Pancreas (tissue), 10 donors: ENCODE results near the gene ADAMTS2. TPM values are rescaled to one million over a fixed set of nuclear protein-coding genes. Genes with fewer than 3 reads are reported as not detected.

Experiments
- ATAC-seq, 4 donors: fragments of 200-7000 bp; cut with Tn5 transposase; one replicate each; pipeline versions ENCODE4 v1.8.0 to v1.9.1; 2020; ENCODE audit warnings: mild to moderate bottlenecking in 4 of 4, moderate library complexity in 4 of 4
- DNase-seq, 6 donors: peaks; one replicate each; pipeline ENCODE4 v3.0.0-alpha.2; 2020
- FAIRE-seq: peaks from 2 replicates; lab custom pipeline; 2012; peaks lifted over from hg19 to GRCh38; lab: Jason Lieb, UNC
- H3K27ac ChIP-seq, 4 donors: fragments of 200-600 bp; sonication (generic); 1 replicate in 3 of 4; 2 replicates in 1 of 4; pipeline versions ENCODE4 v1.5.0 to v1.8.0; 2020
- H3K27me3 ChIP-seq, 4 donors: fragments of 200-600 bp; one replicate each; pipeline ENCODE4 v1.8.0; 2021
- H3K36me3 ChIP-seq, 3 donors: fragments of 200-600 bp; sonication (generic) in 1 of 3; one replicate each; pipeline versions ENCODE4 v1.5.0 to v1.8.0; 2020 to 2021
- H3K4me1 ChIP-seq, 3 donors: fragments of 200-600 bp; one replicate each; pipeline ENCODE4 v1.8.0; 2021
- H3K4me3 ChIP-seq, 4 donors: fragments of 200-600 bp; sonication (generic) in 2 of 4; one replicate each; pipeline versions ENCODE4 v1.5.0 to v1.8.0; 2020 to 2021
- H3K9me3 ChIP-seq, 4 donors: fragments of 200-600 bp; one replicate each; pipeline ENCODE4 v1.8.0; 2021
- WGBS, 2 donors: extraction: QIAGEN DNeasy Blood & Tissue Kit; methylation state at CpG; one replicate each; pipeline ENCODE4 v1.1.7; 2013; 5-methylcytosine and 5-hydroxymethylcytosine counted together
- intact Hi-C, 3 donors: fragments of 100-400 bp; cut with DNase I; formaldehyde crosslinking; loops; one replicate each; pipeline versions ENCODE4 v1.11.1 to v1.14.2; 2022
- polyA plus RNA-seq, 2 donors: library from polyadenylated mRNA; stranded (reverse); fragments of 200-250 nt; gene quantifications; one replicate each; pipeline ENCODE4 v1.2.3, GENCODE V29; 2013
- total RNA-seq, 6 donors: library from RNA; stranded (reverse); fragmentation: NEBNext Ultra II Directional in 4 of 6; extraction: Animal tissue kit (Norgen Biotek cat#: 25700) in 4 of 6; gene quantifications; one replicate each; pipeline versions ENCODE4 v1.2.1 to v1.2.4, GENCODE V29; 2021 to 2023
- TF ChIP-seq, protein P1 (sequence below), 4 donors: fragments of 200-600 bp; sonication (generic) in 3 of 4; IDR thresholded peaks; one replicate each; pipeline versions ENCODE4 v1.5.0 to v1.8.0; 2021; ENCODE audit warnings: antibody characterized with exemption in 4 of 4
- donor health status: healthy with polysubstance abuse.
- donor health status: DM: no; HTN: no; CAD: no; lungs with moderate emphysema.
- donor health status: DM: no; HTN: no; CAD: no.
- donor health status: control.
- donor health status: control.
- donor health status: Bipolar disorder and iron deficiency.
- donor health status: DM: yes; HTN: yes; CAD: no.
- donor health status: DM: no; HTN: no; CAD: no.
- donor health status: DM: no; HTN: no; CAD: no.
- donor health status: DM: yes; HTN: yes; CAD: no.

Gene ADAMTS2
- total and polyA plus RNA-seq, 8 donors: 1.3 to 18.5 (median 5.8) TPM

DNA sequence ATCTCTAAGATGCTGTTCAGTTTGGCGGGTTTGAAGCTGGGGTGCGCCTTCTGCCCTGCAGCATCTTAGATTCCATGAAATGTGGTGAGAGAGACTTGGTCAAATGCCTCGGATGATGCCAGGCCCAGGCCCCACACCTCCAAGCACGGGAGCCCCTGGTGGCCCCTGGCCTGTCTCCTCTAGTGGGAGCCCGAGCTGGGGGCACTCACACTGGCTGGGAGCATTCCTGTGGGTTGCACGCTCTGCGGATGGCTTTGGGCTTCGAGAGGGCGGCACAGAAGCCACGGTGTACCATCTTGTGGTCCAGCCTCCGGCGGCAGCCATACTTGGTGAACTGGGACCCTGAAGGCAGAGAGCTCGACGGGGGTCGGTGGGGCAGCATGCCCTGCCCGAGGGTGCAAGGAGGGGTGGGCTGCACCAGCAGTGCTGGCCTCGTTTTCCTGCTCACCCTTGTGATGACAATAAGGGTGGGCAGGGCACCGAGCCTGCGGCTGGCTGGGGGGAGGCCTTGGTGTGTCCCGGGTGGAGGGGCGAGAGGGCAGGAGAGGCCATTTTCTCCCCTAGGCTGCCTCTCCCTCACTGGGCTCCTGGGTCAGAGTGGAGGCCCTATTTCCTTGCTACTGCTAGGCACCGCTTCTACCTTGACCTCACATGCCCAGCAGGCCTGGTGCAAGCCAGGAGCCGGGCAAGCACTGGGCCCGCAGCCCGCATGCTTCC is 219.3 kb downstream of the ADAMTS2 start:
- TF ChIP-seq, protein P1, sequence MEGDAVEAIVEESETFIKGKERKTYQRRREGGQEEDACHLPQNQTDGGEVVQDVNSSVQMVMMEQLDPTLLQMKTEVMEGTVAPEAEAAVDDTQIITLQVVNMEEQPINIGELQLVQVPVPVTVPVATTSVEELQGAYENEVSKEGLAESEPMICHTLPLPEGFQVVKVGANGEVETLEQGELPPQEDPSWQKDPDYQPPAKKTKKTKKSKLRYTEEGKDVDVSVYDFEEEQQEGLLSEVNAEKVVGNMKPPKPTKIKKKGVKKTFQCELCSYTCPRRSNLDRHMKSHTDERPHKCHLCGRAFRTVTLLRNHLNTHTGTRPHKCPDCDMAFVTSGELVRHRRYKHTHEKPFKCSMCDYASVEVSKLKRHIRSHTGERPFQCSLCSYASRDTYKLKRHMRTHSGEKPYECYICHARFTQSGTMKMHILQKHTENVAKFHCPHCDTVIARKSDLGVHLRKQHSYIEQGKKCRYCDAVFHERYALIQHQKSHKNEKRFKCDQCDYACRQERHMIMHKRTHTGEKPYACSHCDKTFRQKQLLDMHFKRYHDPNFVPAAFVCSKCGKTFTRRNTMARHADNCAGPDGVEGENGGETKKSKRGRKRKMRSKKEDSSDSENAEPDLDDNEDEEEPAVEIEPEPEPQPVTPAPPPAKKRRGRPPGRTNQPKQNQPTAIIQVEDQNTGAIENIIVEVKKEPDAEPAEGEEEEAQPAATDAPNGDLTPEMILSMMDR (IDR thresholded peaks at IDR 0.05): no peak
- no peaks in the 10 kb centered on the region for H3K4me1 ChIP-seq
- no peaks in the 10 kb centered on the region for H3K9me3 ChIP-seq
- FAIRE-seq (no peak), DNase-seq (peak in 1 of 6 donors; percentile 39), ATAC-seq (no peak)
- no peak overlapping the region for H3K27ac ChIP-seq
- H3K36me3 ChIP-seq: no peaks in the 10 kb centered on the region
- intact Hi-C loops: no loop called here
- no peaks in the 10 kb centered on the region for H3K27me3 ChIP-seq
- no peak overlapping the region for H3K4me3 ChIP-seq
- WGBS, 2 donors: 80 to 89% methylated on average over 25 of the region's 25 CpGs

DNA sequence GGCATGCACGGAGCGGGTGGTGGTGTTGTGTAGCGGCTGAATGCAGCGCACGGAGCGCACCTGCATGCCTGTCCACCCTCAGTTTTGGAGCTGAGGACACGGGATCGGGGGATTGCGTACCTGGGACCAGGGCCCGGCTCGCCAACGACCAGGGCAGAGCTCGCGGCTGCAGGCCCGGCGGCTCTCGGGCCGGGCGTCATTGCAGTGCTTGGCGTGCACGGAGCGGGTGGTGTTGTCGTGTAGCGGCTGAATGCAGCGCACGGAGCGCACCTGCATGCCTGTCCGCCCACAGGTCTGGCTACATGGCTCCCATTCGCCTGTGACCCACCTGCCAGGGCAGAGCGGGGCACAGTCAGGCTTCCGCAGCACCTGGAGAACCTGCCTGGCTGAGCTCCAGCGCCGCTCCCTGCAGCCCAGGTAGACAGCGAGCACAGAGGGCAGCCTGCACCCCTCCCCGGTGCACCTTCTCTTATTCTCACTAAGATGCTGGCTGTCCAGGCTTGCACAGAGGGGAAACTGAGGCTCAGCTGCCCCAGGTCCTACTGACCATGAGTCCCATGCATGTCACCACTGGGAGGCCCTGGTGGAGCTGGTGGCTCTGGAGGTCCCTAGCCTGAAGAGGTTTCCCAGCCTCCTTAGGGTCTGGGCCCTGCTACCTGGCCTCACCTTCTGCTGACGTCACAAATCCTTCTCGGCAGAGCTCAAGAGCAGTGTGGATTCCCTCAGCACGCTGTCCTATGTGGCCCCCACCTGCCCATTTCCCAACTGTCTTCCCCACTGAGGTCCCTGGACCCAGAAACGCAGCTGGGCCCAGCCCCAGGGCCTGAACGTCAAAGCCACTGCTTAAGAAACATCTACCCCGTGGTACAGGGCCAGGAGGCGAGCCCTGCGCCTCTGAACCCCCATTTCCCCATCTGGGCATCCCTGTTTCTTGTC is 220.1 kb downstream of the ADAMTS2 start:
- intact Hi-C loops: no loop called here
- 84 to 89% methylated on average over 43 of the region's 43 CpGs for WGBS, 2 donors
- Histone ChIP-seq H3K27ac (no peak overlapping the region), H3K36me3 (no peaks in the 10 kb centered on the region), H3K4me1 (no peaks in the 10 kb centered on the region), H3K4me3 (no peak overlapping the region), H3K9me3 (no peaks in the 10 kb centered on the region), H3K27me3 (no peaks in the 10 kb centered on the region)
- DNase-seq (peak in 1 of 6 donors; percentile 30), ATAC-seq (no peak), FAIRE-seq (no peak)
- TF ChIP-seq, protein P1 (IDR thresholded peaks at IDR 0.05): no peak

DNA sequence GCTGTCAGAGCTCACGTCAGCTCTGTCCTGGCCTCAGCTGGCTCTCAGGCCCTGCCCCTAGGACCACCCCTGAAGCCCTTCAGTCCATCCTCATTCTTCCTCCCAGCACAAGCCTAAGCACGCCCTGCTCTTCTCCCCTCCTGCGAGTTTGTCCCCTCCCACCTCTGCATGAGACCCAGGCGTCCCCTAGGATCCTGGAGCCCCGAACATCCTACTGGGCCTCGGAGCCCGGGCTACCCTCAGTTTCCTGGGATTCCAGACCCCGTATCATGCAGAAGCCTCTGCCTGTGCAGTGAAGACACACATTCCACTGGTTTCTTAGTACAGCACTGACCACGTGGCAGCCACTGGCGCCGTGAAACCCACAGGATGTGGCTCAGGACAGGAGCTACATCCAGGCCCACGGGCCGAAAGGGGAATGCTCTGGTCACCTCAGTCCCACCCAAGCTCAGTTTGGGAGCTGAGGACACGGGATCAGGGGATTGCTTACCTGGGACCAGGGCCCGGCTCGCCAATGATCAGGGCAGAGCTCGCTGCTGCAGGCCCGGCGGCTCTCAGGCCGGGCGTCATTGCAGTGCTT is 220.9 kb downstream of the ADAMTS2 start:
- no peak for ATAC-seq
- no peak for FAIRE-seq
- Histone ChIP-seq H3K4me1 (no peaks in the 10 kb centered on the region), H3K9me3 (no peaks in the 10 kb centered on the region), H3K4me3 (no peak overlapping the region), H3K36me3 (no peaks in the 10 kb centered on the region), H3K27ac (no peak overlapping the region), H3K27me3 (no peaks in the 10 kb centered on the region)
- 79 to 87% methylated on average over 21 of the region's 21 CpGs for WGBS, 2 donors
- intact Hi-C loops: no loop called here
- TF ChIP-seq, protein P1 (IDR thresholded peaks at IDR 0.05): no peak
- peak in 2 of 6 donors; percentile 26 to 38 for DNase-seq

DNA sequence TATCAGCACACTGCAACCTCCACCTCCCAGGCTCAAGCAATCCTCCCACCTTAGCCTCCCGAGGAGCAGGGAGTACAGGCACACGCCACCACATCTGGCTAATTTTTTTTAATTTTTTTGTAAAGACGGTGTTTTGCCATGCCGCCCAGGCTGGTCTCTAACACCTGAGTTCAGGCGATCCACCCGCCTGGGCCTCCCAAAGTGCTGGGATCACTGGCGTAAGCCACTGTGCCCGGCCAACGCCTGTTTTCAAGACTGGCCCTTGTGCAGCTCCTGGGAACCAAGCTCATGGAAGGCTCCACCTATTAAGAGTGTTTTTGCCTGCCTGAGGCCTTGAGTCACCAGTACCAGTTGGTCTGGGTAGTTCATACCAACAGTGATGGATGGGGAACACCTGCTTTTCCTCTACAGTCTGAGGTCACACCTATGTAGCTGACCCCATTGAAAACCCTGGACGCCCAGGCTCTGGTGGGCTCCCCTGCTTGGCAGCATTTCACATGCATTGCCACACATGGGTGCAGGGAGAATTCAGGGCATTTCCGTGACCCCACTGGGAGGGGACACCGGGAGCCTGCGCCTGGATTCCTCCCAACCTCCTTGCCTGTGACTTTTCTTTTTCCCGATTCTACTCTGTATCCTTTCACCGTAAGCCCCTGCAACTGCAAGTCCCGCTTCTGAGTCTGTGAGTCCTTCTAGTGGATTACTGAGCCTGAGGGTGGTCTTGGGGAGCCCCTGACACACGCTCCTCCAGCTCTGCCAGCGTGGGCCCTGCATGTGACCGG is 221.6 kb downstream of the ADAMTS2 start:
- no peak for ATAC-seq
- intact Hi-C loops: no loop called here
- DNase-seq: peak in 1 of 6 donors; percentile 21
- no peaks in the 10 kb centered on the region for H3K9me3 ChIP-seq
- H3K27ac ChIP-seq: no peak overlapping the region
- no peaks in the 10 kb centered on the region for H3K4me1 ChIP-seq
- TF ChIP-seq, protein P1 (IDR thresholded peaks at IDR 0.05): no peak
- WGBS, 2 donors: 83 to 91% methylated on average over 19 of the region's 19 CpGs
- no peak for FAIRE-seq
- H3K4me3 ChIP-seq: no peak overlapping the region
- H3K27me3 ChIP-seq: no peaks in the 10 kb centered on the region
- H3K36me3 ChIP-seq: no peaks in the 10 kb centered on the region
